GM18520 (cell line): ENCODE results near the gene PEMT.

Source experiments
- ATAC-seq: cut with Tn5 transposase; IDR thresholded peaks from one replicate; pipeline ENCODE4 v1.9.1; 2021; ENCODE audit not compliant: unreplicated experiment

The PEMT gene

DNA sequence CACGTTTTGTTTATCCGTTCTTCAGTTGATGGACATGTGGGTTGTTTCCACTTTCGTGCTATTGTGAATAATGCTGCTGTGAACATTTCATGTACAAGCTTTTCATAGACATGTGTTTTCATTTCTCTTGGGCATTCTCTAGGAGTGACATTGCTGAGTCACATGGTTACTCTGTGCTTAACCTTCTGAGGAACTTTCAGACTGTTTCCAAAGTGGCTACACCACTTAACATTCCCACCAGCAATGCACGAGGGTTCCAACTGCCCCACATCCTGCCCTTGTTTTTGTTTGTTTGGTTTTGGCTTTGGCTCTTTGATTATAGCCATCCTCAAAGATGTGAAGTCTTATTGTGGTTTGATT lies 14.2 kb upstream of the PEMT start:
- no peak for ATAC-seq

DNA sequence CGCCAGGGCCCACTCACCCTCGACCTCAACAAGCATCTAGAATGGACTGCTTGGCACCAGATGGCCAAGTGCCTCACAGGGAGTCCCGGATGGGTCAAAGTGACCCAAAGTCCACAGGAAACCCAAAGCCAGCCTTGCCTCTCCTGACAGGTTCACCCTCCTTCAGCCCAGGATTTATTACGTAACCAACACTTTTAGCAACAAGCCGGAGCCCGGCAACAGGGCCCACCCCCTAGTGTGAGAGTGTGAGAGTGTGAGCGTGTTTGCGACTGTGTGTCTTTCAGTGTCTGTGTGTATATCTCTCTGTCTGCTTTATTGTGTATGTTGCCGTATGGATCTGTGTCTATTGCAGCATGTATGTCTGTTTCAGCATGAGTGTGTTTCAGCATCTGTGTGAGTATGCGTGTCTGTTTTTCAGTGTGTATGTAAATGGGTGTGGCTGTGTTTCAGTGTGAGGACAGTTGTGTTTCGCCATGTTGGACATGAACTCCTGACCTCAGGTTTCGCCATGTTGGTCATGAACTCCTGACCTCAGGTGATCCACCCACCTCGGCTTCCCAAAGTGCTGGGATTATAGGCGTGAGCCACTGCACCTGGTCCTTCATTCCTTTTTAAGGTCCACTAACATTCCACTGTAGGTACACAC lies 13.7 kb upstream of the PEMT start:
- ATAC-seq = no peak

DNA sequence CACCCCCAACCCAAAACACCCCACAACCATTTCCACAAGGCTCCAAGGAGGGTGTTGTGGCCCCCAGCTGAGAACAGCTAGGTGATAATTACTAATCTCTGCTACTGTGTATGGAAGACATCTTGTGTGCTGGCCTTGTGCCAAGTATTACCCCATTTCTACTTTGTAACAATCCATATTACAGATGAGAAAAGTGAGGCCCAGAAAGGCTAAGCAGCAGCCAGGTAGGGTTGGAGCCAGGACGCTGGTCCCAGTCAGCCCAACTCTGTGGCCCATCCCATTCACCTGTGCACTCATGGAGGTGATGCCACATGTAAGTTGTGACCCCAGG lies 12.4 kb upstream of the PEMT start:
- ATAC-seq = no peak

DNA sequence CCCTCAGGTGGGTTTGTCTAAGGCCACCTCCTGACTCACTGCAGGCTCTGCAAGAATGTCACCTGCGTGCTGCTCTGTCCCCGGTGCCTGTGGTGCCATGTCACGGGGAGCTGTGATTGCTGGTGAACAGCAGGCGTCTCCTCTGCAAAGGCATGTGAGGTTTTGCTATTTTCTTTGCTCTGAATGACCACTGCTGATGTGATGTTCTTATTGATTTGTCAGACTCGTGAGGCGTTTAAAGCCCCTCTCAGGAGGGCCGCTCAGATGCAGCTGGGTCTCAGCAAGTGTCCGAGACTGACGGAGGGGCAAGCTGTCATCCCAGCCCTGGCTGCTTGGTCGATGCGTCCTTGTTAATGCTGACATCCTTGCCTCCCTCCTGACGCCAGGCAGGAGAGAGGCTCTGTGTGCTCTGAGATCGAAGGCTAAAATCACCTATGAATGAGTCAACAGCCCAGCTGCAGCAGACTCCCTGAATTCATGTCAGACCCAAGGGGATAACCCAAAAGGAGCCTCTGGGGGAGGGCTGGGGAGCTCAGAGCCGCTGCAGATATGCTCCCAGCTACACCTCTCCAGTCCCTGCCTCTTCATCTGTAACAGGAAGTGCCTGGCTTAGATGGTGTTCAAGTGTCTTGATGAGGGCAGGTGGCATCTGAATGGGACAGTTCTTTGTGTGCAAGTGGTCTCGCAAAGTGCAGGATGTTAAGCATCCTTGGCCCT lies 11.8 kb upstream of the PEMT start:
- ATAC-seq = no peak

DNA sequence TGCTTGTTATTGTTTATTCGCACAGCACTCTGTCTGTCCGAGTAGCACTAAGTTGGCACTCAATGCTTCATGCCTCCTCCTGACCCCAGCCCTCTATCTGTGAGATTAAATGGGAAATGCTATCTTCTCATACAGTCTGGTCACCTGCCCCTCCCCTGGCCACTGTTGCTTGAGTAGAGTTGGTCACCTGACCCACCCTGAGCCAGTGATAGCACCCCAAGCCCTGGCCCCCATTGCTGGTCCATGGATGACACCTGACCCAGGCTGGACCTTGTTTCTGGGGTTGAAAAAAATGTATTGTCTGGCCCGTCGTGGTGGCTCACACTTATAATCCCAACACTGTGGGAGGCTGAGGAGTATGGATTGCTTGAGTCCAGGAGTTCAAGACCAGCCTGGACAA lies 8.5 kb upstream of the PEMT start:
- no peak for ATAC-seq

DNA sequence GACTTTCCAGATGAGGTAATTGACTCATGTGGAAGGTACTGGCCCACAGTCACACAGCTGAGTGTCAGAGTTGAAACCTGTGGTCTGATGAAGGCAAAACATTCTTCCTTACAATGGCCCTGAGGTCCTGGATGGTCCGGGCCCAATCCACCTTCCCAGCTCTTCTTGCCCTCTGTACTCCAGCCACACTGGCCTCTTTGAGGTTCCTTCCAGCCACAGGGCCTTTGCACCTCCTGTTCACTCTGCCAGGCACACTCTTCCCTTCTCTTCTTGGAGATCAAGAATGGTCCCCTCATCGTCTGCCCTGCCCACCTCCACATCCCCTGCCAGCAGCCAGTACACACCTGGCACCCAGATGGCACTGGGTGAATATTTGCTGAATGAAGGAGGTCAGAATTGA lies 6.5 kb upstream of the PEMT start:
- ATAC-seq = no peak

DNA sequence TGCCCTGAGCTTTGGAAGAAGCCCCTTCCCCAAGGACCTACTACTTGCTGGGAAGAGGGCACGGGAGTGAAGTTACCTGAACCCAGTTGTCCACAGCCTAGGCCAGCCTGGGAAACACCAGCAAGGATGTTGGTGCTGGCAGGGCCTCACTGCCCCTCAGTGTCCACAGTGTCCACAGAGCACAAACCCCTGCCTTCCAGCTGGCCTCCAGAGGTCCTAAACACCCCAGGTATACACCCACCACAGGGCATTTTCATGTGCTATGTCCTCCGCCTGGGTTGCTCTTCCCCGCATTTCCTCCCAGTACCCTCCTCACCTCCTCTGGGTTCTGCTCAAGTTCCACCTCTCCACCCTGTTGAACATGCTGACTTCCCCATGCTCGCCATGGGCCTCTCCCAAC lies 4.2 kb upstream of the PEMT start:
- no peak for ATAC-seq

DNA sequence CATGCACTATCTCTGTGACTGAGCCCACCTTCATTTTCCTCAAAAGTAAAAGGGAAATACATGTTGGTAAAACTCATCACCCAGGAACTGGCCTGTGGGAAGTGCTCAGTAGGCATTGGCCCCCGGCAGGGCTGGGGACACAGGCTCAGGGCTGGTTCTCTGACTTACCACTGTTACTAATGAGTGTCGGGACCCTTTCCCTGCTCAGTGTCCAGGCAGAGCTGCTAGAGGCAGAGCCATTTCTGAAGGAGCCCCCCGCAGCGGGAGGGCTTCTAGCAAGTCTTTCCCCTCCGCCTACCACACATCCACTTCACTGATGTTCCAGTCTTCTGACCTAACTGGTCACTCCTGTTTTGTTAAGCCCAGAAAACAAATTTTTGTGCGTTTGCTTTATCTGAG lies 1.7 kb upstream of the PEMT start:
- no peak for ATAC-seq

DNA sequence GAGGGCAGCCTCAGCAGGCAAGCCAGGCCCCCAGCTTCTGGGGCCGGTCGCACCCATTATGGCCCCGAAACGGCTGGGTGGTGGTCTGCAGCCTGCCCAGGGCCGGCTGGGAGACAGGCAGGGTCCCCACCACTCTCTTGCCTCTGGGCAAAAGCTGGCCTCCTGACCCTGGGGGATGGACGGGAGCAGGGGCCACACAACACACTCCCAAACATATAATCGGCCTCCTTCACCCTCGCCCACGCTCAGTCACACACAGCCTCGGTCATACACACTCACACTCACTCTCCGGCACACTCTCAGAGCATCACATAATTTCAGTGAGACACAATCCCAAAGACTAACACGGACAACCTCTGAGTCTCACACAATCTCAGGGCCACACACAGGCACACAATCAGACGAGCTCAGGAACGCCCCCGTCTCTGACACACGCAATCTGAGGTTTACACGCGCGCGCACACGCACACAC lies 589 bp downstream of the PEMT start:
- ATAC-seq = no peak

DNA sequence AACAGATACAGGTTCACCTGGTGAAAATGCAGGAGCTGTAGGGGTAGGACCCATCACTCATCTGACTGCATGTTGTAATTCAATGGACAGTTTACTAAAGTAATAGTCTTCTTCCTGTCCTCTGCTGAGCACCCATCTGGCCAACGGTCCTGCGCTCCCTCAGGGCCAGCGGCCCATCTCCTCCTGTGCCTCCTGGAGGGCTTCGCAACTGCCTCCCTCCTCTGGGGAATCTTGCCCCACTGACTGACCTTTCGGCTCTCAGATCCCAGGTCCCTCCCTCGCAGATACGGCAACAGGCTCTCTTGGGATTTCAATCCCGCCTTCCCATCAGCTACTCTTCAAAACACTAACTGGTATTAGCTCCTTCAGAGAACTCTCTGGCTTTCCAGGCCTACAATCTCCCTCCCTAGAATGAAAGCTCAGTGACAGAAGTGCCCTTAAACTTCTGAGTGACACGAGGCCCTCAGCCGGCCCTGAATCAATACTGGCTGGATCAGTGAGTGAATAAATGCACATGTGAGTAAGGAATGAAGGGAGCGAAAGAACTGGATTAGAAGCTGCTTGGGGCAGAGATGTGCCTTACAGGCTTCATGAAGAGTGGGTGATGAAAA lies 1.3 kb downstream of the PEMT start:
- ATAC-seq = no peak

DNA sequence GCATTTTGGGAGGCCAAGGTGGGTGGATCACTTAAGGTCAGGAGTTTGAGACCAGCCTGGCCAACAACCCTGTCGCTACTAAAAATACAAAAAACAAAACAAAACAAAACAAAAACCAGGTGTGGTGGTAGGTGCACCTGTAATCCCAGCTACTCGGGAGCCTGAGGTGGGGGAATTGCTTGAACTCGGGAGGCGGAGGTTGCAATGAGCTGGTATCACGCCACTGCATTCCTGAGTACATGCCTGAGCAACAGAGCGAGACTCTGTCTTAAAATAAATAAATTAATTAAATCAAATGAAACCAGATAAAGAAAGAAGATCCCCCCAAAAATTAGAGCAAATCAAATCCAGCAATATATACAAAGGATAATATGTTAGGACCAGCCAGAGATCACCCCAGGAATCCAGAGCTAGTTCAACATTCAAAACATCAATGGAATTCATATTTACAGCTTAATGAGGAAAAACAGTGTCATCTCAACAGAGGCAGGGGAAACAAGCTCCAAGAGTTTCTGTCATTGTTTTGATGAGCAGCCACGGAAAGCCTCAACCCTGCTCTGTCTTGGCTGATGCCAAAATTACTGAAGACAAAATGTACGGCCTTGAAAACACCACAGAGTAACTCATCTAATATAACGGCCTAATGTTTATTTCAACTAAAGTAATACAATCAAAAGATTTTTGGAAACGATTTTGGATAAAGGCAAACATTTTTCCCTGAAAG lies 3.7 kb downstream of the PEMT start:
- ATAC-seq = no peak

DNA sequence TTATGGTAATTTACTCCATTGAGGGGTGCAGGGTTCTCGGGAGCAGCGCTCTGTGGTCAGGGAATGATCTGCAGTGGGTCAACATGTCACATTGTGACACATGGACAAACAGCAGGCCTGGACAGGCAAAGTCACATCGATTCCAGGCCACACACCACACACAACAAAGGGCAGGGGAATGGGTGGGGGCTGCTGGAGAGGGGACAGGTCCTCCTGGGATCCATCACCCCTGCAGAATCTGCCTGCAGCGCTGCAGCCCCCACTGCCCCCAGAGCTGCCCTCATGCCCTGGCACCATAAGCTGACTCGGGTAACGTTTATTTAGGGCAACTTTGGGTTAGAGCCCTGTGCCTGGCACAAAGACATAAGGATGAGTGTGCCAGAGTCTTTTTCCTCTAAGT lies 9.1 kb downstream of the PEMT start:
- ATAC-seq = no peak

DNA sequence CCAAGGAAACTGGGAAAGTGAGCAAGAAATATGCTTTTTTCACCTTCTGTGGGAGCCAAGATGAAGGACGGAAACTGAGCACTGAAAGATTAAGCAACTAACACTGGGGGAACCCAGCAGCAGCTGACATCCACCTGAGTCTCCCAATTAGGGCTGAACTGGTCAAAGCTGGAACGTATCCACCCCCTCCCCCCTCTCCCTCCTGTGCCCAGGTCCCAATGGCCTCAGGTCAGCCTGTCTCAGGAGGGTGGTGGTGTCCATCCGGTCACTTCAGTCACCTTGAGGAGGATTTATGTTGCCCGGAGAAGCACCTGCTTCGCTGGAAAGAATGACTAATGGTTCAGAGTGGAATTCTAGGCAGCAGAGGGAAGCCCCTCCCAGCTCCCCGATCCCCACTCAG lies 10.0 kb downstream of the PEMT start:
- no peak for ATAC-seq

DNA sequence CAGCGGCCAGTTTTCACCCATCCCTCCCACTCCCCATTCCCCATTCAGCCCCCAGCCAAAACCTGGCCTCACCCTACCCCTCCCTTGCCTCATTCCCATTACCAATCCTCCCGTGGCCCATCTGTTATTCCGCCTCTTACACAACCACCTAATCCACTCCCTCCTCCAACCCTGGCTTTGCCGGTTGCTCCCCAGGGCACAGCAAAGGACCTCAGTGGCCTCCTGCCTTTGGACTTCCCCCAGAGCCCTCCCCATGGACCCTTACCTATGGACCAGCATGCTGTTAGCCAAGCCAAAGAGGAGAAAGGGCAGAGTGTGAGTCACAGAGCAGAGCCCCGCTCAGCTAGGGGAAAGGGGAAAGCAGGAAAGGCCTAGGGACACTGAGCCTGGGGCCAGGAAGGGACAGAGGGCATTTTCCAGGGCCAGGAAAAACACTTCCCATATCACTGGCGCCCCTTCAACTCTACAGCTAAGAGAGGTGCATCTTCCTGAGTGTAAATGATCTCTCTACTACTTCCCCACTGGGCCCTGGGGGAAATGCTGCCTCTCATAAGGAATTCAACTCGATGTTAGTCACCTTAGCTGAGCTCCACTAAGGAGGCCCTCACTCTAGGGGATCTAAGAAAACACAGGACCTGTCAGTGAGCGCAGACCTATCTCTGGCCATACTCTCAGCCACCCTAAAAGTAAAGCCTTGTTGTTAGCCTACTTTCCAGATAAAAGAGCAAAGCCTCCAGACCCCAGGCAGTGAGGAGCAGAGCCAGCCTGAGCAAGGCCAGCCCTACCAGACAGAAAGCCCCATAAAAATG lies 10.6 kb downstream of the PEMT start:
- no peak for ATAC-seq

DNA sequence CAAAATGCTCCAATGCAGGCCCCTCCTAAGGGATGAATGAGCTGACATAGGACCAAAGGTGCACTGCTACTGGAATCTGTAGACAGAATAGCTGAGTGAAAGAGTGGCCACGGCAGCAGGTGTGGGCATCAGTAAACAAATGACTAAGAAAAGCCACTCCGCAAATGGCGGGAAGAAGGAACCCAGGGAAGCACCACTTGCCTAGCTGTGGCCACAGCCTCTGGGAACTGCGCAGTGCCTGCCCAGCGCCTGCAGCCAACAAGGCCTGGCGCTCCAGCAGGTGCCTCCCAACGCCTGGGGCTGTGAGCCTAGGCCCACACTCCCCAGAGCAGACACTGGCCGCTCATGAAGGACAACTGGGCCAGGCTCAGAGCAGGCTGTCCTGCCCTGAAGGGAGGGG lies 11.8 kb downstream of the PEMT start:
- ATAC-seq = no peak

DNA sequence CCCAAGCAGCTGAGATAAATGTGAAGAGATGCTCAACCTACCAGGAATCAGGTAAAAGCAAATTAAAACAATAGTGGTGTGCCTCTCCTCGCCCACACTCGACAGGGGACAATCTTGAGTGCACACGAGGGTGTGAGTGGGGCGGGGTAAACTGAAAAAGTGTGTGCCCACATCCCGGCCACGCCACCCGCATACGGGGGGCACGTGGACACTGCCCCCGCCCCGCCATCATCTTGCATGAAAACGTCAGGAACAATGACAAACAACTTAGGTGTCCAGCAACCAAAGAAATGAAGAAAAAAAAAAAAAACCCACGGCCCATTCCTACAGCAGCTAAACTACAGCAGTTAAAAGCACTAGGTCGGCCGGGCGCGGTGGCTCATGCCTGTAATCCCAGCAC lies 14.1 kb downstream of the PEMT start:
- ATAC-seq = no peak

DNA sequence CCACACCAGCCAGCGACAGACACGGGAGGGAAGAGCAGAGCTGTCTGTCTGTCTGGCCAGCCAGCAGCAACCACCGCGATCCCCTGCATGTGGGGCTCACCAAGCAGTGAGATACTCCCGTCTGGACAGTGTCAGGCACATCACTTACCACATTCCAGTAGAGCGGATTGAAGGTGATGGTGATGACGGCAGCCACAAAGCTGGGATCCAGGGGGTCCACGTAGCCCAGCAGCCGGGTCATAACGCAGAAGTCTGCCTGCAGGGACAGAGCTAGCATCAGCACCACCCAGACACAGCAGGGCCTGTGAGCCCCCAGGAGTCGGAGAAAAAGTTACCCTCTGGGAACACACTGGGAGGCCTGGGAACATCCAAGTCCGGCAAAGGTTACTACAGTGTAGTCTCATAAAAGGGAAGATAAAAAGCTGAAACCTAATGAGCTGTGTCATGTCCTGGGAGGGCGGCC lies 14.7 kb downstream of the PEMT start:
- no peak for ATAC-seq

DNA sequence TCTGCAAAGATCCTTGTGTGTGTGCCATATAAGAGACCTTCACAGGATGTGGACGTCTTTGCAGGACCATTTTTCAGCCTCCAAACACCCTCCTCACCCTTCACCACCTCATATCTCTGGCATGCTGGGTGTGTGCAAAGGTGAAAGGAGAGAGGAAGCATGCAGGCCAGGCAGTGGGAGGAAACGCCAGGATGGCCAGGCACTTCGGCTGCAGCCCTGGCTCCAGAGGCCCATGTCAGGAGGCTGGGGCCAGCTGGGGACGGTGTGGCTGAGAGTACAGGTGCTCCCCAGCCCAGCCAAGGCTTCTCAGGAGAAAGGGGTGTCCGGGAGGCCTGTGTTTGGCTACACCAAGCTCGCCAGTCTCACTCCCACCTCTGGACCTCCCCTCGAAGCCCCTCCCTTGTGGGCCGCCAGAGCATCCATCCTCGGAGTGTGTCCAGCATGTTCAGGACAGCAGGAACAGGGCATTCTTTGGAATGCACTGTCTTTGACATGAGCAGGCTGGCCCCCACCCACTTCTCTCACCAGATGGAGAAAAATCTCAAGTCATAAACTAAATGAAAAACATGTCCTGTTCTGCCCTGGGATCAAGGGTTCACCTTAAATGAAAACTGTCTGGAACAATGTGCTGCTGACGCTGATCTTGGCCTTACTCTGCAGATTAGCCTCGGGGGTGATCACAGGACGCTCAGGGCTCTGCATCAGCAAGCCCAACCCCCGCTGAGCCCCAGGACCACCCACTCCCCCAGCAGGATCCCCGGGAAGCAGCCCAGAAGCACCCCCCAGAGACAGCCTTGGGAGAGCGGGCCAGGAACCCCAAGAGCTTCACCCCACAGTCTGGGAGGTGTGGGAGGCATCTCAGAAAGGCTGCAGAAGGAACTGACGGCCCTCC lies 15.9 kb downstream of the PEMT start:
- ATAC-seq = no peak

DNA sequence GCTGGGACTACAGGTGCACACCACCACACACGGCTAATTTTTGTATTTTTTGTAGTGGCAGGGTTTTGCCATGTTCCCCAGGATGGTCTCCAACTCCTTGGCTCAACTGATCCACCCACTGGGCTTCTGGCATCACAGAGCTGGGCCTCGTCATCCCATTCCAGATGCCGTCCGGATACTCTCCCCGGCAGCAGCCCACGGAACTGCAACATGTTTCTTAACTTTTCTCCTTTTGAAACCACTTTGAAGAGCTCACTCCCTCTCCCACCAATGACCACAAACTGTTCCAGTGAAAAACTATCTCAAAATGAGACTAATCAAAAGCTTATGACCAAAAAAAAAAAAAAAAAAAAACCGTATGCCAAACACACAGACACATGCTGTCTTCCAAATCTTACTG lies 17.6 kb downstream of the PEMT start:
- ATAC-seq = no peak
